DND-41 (cell line): Measurements from ENCODE around the gene ERC1.

ENCODE experiments used
- ATAC-seq: fragments of 200-7000 bp; cut with Tn5 transposase; 3 replicates; pipeline ENCODE4 v1.9.1; 2021; ENCODE audit warnings: low read depth; ENCODE audit not compliant: insufficient read depth
- DNase-seq: peaks from one replicate; pipeline ENCODE4 v3.0.0-alpha.2; 2020
- H2AFZ ChIP-seq: 2 replicates; pipeline ENCODE4 v1.6.0; 2012; ENCODE audit warnings: low read depth, low read length
- H3K27ac ChIP-seq: 2 replicates; pipeline ENCODE4 v1.5.1; 2012; ENCODE audit warnings: low read length, inconsistent platforms
- H3K27me3 ChIP-seq: fragments of 200-600 bp; sonication (generic); 2 replicates; pipeline ENCODE4 v1.6.0; 2012; ENCODE audit warnings: low read length, mild to moderate bottlenecking, inconsistent platforms; ENCODE audit not compliant: insufficient read depth, poor library complexity
- H3K36me3 ChIP-seq: 2 replicates; pipeline ENCODE4 v1.5.1; 2012; ENCODE audit warnings: low read length, inconsistent platforms; ENCODE audit not compliant: insufficient read depth
- H3K4me1 ChIP-seq: 2 replicates; pipeline ENCODE4 v1.5.1; 2012; ENCODE audit warnings: mild to moderate bottlenecking, low read length; ENCODE audit not compliant: insufficient read depth
- H3K4me2 ChIP-seq: 2 replicates; pipeline ENCODE4 v1.6.0; 2012; ENCODE audit warnings: mild to moderate bottlenecking, moderate library complexity, low read length, inconsistent platforms; ENCODE audit not compliant: insufficient read depth
- H3K4me3 ChIP-seq, 2 experiments: fragments of 200-600 bp in 1 of 2; shearing (Covaris generic) in 1 of 2; 2 replicates each; pipeline ENCODE4 v1.5.1; 2012 to 2016; ENCODE audit warnings: inconsistent platforms in 2 of 2, low read length in 2 of 2, mild to moderate bottlenecking in 2 of 2, low read depth in 1 of 2, moderate library complexity in 1 of 2
- H3K79me2 ChIP-seq: 2 replicates; pipeline ENCODE4 v1.6.0; 2012; ENCODE audit warnings: low read length, inconsistent platforms; ENCODE audit not compliant: insufficient read depth
- H3K9ac ChIP-seq: 2 replicates; pipeline ENCODE4 v1.6.0; 2012; ENCODE audit warnings: low read depth, mild to moderate bottlenecking, inconsistent platforms, low read length, moderate library complexity
- H3K9me3 ChIP-seq: 2 replicates; pipeline ENCODE4 v1.5.1; 2012; ENCODE audit warnings: low read length, moderate library complexity, mild to moderate bottlenecking, inconsistent platforms; ENCODE audit not compliant: insufficient read depth, severe bottlenecking
- H4K20me1 ChIP-seq: 2 replicates; pipeline ENCODE4 v1.6.0; 2012; ENCODE audit warnings: low read length; ENCODE audit not compliant: insufficient read depth
- CTCF ChIP-seq: IDR thresholded peaks from 2 replicates; pipeline ENCODE4 v1.5.1; 2012; ENCODE audit warnings: borderline replicate concordance, low read length, moderate library complexity, mild to moderate bottlenecking; ENCODE audit not compliant: poor library complexity, severe bottlenecking; ENCODE audit errors: extremely low read depth
- EZH2 ChIP-seq: IDR thresholded peaks from 3 replicates; pipeline ENCODE4 v1.6.1; 2012; ENCODE audit warnings: borderline replicate concordance, low read depth, mild to moderate bottlenecking, moderate library complexity, low read length, inconsistent platforms; ENCODE audit not compliant: severe bottlenecking

ERC1 gene

GRCh38 chr12:949453-950191 lies 41.4 kb upstream of the ERC1 start, which contains the start of gene RAD52:
TSS of gene RAD52 (minus strand) at chr12:949694. CDS start at chr12:933058, 16,636 bp downstream.
- peak within 1 kb of the TSS; percentile 93 for H2AFZ ChIP-seq
- no peaks in the 10 kb centered on the region for H3K9me3 ChIP-seq
- H3K27ac ChIP-seq = peak within 1 kb of the TSS; percentile 96
- peak within 1 kb of the TSS; percentile 89 for H3K4me2 ChIP-seq
- no peaks in the 10 kb centered on the region for H4K20me1 ChIP-seq
- H3K4me1 ChIP-seq = peaks cover 25% of the 10 kb centered on the region
- peaks cover 47% of the 10 kb centered on the region for H3K79me2 ChIP-seq
- DNase-seq (peak; percentile 98), ATAC-seq (peak; percentile 93)
- no peaks in the 10 kb centered on the region for H3K27me3 ChIP-seq
- H3K36me3 ChIP-seq = peaks cover 9% of the 10 kb centered on the region
- no peak for TF ChIP-seq EZH2
- peak; percentile 92 for TF ChIP-seq CTCF
- H3K9ac ChIP-seq = peak within 1 kb of the TSS; percentile 89
- H3K4me3 ChIP-seq = peak within 1 kb of the TSS; percentile 87 to 88

GRCh38 chr12:951176-951575 lies 39.8 kb upstream of the ERC1 start:
- no peak for DNase-seq
- no peaks in the 10 kb centered on the region for H3K9me3 ChIP-seq
- peaks cover 32% of the 10 kb centered on the region for H3K79me2 ChIP-seq
- H3K4me1 ChIP-seq = peaks cover 25% of the 10 kb centered on the region
- H3K27ac ChIP-seq = no peak overlapping the region
- no peak overlapping the region for H3K9ac ChIP-seq
- H3K4me3 ChIP-seq = no peak overlapping the region
- no peak for ATAC-seq
- no peak for TF ChIP-seq CTCF
- TF ChIP-seq EZH2 = no peak
- peak overlapping the region; percentile 52; the same call in 1 of the 2 replicates for H2AFZ ChIP-seq
- H3K36me3 ChIP-seq = peaks cover 6% of the 10 kb centered on the region; the same call in 1 of the 2 replicates
- H3K4me2 ChIP-seq = no peak overlapping the region
- no peaks in the 10 kb centered on the region for H4K20me1 ChIP-seq
- H3K27me3 ChIP-seq = no peaks in the 10 kb centered on the region

- Histone ChIP-seq H4K20me1 (no peaks in the 10 kb centered on the region), H3K27ac (no peak overlapping the region), H3K9ac (no peak overlapping the region), H3K27me3 (no peaks in the 10 kb centered on the region), H3K4me3 (no peak overlapping the region), H3K4me1 (peaks cover 5% of the 10 kb centered on the region), H2AFZ (no peak overlapping the region), H3K79me2 (peaks cover 7% of the 10 kb centered on the region), H3K36me3 (peaks cover 6% of the 10 kb centered on the region; the same call in 1 of the 2 replicates), H3K4me2 (no peak overlapping the region), H3K9me3 (no peaks in the 10 kb centered on the region)
- no peak for TF ChIP-seq CTCF
- DNase-seq = no peak
- no peak for ATAC-seq
Measured at GRCh38 chr12:953776-954175, 37.2 kb upstream of the ERC1 start.

- Histone ChIP-seq H3K79me2 (no peaks in the 10 kb centered on the region), H2AFZ (no peak overlapping the region), H3K4me2 (no peak overlapping the region), H3K27me3 (no peaks in the 10 kb centered on the region), H4K20me1 (no peaks in the 10 kb centered on the region), H3K9me3 (no peaks in the 10 kb centered on the region), H3K4me3 (no peak overlapping the region), H3K27ac (no peak overlapping the region), H3K9ac (no peak overlapping the region), H3K36me3 (no peaks in the 10 kb centered on the region), H3K4me1 (peaks cover 4% of the 10 kb centered on the region)
- DNase-seq = no peak
- no peak for ATAC-seq
- TF ChIP-seq EZH2 (no peak), CTCF (no peak)
Measured at GRCh38 chr12:954741-955140, 36.3 kb upstream of the ERC1 start.
